Esophagus squamous epithelium (tissue), 5 donors: ENCODE measurements around the gene DLG2. TPM values are rescaled to one million over a fixed set of nuclear protein-coding genes. Genes with fewer than 3 reads are reported as not detected.

Experiments
- DNase-seq: peaks from one replicate; lab custom pipeline; 2025; lab: John Stamatoyannopoulos, UW
- H3K27ac ChIP-seq, 4 donors: fragments of 200-600 bp; sonication (generic); one replicate each; pipeline ENCODE4 v1.5.1; 2016 to 2019; ENCODE audit warnings: mild to moderate bottlenecking in 1 of 4
- H3K27me3 ChIP-seq, 4 donors: fragments of 200-600 bp; sonication (generic); 1 replicate in 3 of 4; 2 replicates in 1 of 4; pipeline versions ENCODE4 v1.5.1 to v1.6.0; 2017 to 2021; ENCODE audit warnings: antibody characterized with exemption in 1 of 4
- H3K36me3 ChIP-seq, 3 donors: fragments of 200-600 bp; sonication (generic); one replicate each; pipeline ENCODE4 v1.5.1; 2016 to 2019
- H3K4me1 ChIP-seq, 3 donors: fragments of 200-600 bp; sonication (generic); one replicate each; pipeline ENCODE4 v1.5.1; 2017 to 2019
- H3K4me3 ChIP-seq, 4 donors: fragments of 200-600 bp; sonication (generic); 1 replicate in 3 of 4; 2 replicates in 1 of 4; pipeline ENCODE4 v1.5.1; 2016 to 2019; ENCODE audit warnings: mild to moderate bottlenecking in 2 of 4, moderate library complexity in 1 of 4
- H3K9me3 ChIP-seq, 3 donors: fragments of 200-600 bp; sonication (generic); one replicate each; pipeline ENCODE4 v1.5.1; 2016 to 2019
- CTCF ChIP-seq, 6 experiments: fragments of 450-650 bp in 4 of 6; fragments of 200-600 bp in 2 of 6; sonication (generic) in 2 of 6; IDR thresholded peaks; one replicate each; pipeline ENCODE4 v1.5.1; 2016 to 2019; ENCODE audit warnings: antibody characterized with exemption in 6 of 6, mild to moderate bottlenecking in 4 of 6, moderate library complexity in 4 of 6
- POLR2A ChIP-seq, 4 donors: fragments of 450-650 bp; IDR thresholded peaks; one replicate each; pipeline ENCODE4 v1.6.1; 2017; ENCODE audit warnings: antibody characterized with exemption in 4 of 4, mild to moderate bottlenecking in 4 of 4, moderate library complexity in 3 of 4
- WGBS, 2 donors: methylation state at CpG; one replicate each; pipeline ENCODE4 v1.1.5; 2018; 5-methylcytosine and 5-hydroxymethylcytosine counted together
- intact Hi-C: fragments of 100-400 bp; cut with DNase I; formaldehyde crosslinking; loops from one replicate; pipeline ENCODE4 v1.15.0; 2022
- total RNA-seq, 4 donors: library from RNA; depleted of rRNA; stranded (reverse); fragments of >200 nt; gene quantifications; one replicate each; pipeline ENCODE4 v1.1.0, GENCODE V29; 2016
- donor health status: DM: yes; HTN: yes; CAD: no.

The DLG2 gene
- total RNA-seq, 4 donors from 2014 or later = 2.9 to 27.7 (median 12.6) TPM

- TF ChIP-seq POLR2A (IDR thresholded peaks at IDR 0.05) (no peak), CTCF (IDR thresholded peaks at IDR 0.05) (no peak)
- Histone ChIP-seq H3K9me3 (no peaks in the 10 kb centered on the region), H3K27ac (no peak overlapping the region), H3K4me3 (no peak overlapping the region), H3K4me1 (no peaks in the 10 kb centered on the region), H3K36me3 (no peaks in the 10 kb centered on the region), H3K27me3 (no peaks in the 10 kb centered on the region)
- no peak for DNase-seq
- WGBS, 2 donors = 49 to 54% methylated on average over 4 of the region's 4 CpGs
- intact Hi-C loops = no loop called here
These were observed 1147.0 kb downstream of the DLG2 start for GRCh38 chr11:84480131-84480530.

GRCh38 chr11:84476581-84476980, 1150.6 kb downstream of the DLG2 start:
- Histone ChIP-seq H3K4me1 (no peaks in the 10 kb centered on the region), H3K27ac (no peak overlapping the region), H3K27me3 (no peaks in the 10 kb centered on the region), H3K4me3 (no peak overlapping the region), H3K9me3 (no peaks in the 10 kb centered on the region), H3K36me3 (no peaks in the 10 kb centered on the region)
- no peak for DNase-seq
- intact Hi-C loops = no loop called here
- TF ChIP-seq CTCF (IDR thresholded peaks at IDR 0.05) (no peak), POLR2A (IDR thresholded peaks at IDR 0.05) (no peak)

GRCh38 chr11:84471501-84471900, 1155.6 kb downstream of the DLG2 start:
- Histone ChIP-seq H3K27me3 (no peaks in the 10 kb centered on the region), H3K9me3 (no peaks in the 10 kb centered on the region), H3K27ac (no peak overlapping the region), H3K4me1 (no peaks in the 10 kb centered on the region), H3K36me3 (no peaks in the 10 kb centered on the region), H3K4me3 (no peak overlapping the region)
- no peak for DNase-seq
- TF ChIP-seq POLR2A (IDR thresholded peaks at IDR 0.05) = no peak
- no peak for TF ChIP-seq CTCF (IDR thresholded peaks at IDR 0.05)
- intact Hi-C loops = no loop called here
- WGBS, 2 donors = 38 to 44% methylated on average over 1 of the region's 1 CpG

GRCh38 chr11:84468235-84468634, 1158.9 kb downstream of the DLG2 start:
- intact Hi-C loops = no loop called here
- Histone ChIP-seq H3K4me3 (no peak overlapping the region), H3K9me3 (no peaks in the 10 kb centered on the region), H3K27me3 (no peaks in the 10 kb centered on the region), H3K27ac (no peak overlapping the region), H3K4me1 (no peaks in the 10 kb centered on the region), H3K36me3 (no peaks in the 10 kb centered on the region)
- no peak for TF ChIP-seq CTCF (IDR thresholded peaks at IDR 0.05)
- no peak for TF ChIP-seq POLR2A (IDR thresholded peaks at IDR 0.05)
- no peak for DNase-seq

GRCh38 chr11:84465040-84465439, 1162.1 kb downstream of the DLG2 start:
- no peak for DNase-seq
- Histone ChIP-seq H3K9me3 (no peaks in the 10 kb centered on the region), H3K27ac (no peak overlapping the region), H3K36me3 (no peaks in the 10 kb centered on the region), H3K27me3 (no peaks in the 10 kb centered on the region), H3K4me1 (no peaks in the 10 kb centered on the region), H3K4me3 (no peak overlapping the region)
- intact Hi-C loops = no loop called here
- WGBS, 2 donors = 53 to 58% methylated on average over 4 of the region's 4 CpGs
- TF ChIP-seq POLR2A (IDR thresholded peaks at IDR 0.05) (no peak), CTCF (IDR thresholded peaks at IDR 0.05) (no peak)
